Glutamatergic neuron (in vitro differentiated cells): Measurements from ENCODE around the gene LAMC3. TPM values are rescaled to one million over a fixed set of nuclear protein-coding genes. Genes with fewer than 3 reads are reported as not detected.

Source experiments
- DNase-seq: peaks from one replicate; pipeline ENCODE4 v3.0.0; 2022
- H3K27ac Mint-ChIP-seq: one replicate; pipeline ENCODE4 v1.8.0; 2020; ENCODE audit warnings: mild to moderate bottlenecking, mixed read lengths, inconsistent platforms; ENCODE audit not compliant: unreplicated experiment
- H3K27me3 Mint-ChIP-seq: one replicate; pipeline ENCODE4 v1.8.0; 2020; ENCODE audit warnings: mild to moderate bottlenecking, moderate library complexity, mixed read lengths, inconsistent platforms; ENCODE audit not compliant: unreplicated experiment
- H3K36me3 Mint-ChIP-seq: one replicate; pipeline ENCODE4 v1.8.0; 2020; ENCODE audit warnings: mild to moderate bottlenecking, mixed read lengths, inconsistent platforms; ENCODE audit not compliant: unreplicated experiment
- H3K4me1 Mint-ChIP-seq: one replicate; pipeline ENCODE4 v1.8.0; 2020; ENCODE audit warnings: mild to moderate bottlenecking, low read depth, mixed read lengths, inconsistent platforms; ENCODE audit not compliant: unreplicated experiment
- H3K4me3 Mint-ChIP-seq: one replicate; pipeline ENCODE4 v1.8.0; 2020; ENCODE audit warnings: mild to moderate bottlenecking, mixed read lengths, inconsistent platforms; ENCODE audit not compliant: unreplicated experiment
- H3K9me3 Mint-ChIP-seq: one replicate; pipeline ENCODE4 v1.8.0; 2020; ENCODE audit warnings: mild to moderate bottlenecking, moderate library complexity, mixed read lengths, inconsistent platforms; ENCODE audit not compliant: unreplicated experiment
- CTCF ChIP-seq: fragments of 200-600 bp; sonication (generic); IDR thresholded peaks from one replicate; pipeline ENCODE4 v1.5.0; 2021; ENCODE audit not compliant: partially characterized antibody, unreplicated experiment
- total RNA-seq: library from RNA; stranded (reverse); fragmentation: NEBNext Ultra II Directional; extraction: Animal tissue kit (Norgen Biotek cat#: 25700); gene quantifications from one replicate; pipeline ENCODE4 v1.2.1, GENCODE V29; 2021; ENCODE audit not compliant: unreplicated experiment

Gene LAMC3
- total RNA-seq, 1 donor from 2014 or later = 0.17 TPM

GRCh38 chr9:131056781-131057506, 48.0 kb downstream of the LAMC3 start:
- no peak overlapping the region for H3K4me3 Mint-ChIP-seq
- no peak overlapping the region for H3K27ac Mint-ChIP-seq

GRCh38 chr9:131060900-131061630, 52.1 kb downstream of the LAMC3 start:
- TF ChIP-seq CTCF = no peak
- Mint-ChIP-seq H3K4me1 (peaks cover 4% of the 10 kb centered on the region), H3K36me3 (peaks cover 5% of the 10 kb centered on the region), H3K4me3 (no peak overlapping the region), H3K27me3 (no peaks in the 10 kb centered on the region), H3K9me3 (peaks cover 4% of the 10 kb centered on the region), H3K27ac (no peak overlapping the region)
- DNase-seq = no peak

More at GRCh38 chr9:131056781-131057506, 48.0 kb downstream of the LAMC3 start:
- Mint-ChIP-seq H3K36me3 (no peaks in the 10 kb centered on the region), H3K27me3 (no peaks in the 10 kb centered on the region), H3K9me3 (no peaks in the 10 kb centered on the region), H3K4me1 (no peaks in the 10 kb centered on the region)
- DNase-seq = no peak
- no peak for TF ChIP-seq CTCF

GRCh38 chr9:131062969-131063368, 54.0 kb downstream of the LAMC3 start:
- no peaks in the 10 kb centered on the region for H3K27me3 Mint-ChIP-seq
- H3K4me1 Mint-ChIP-seq = peaks cover 7% of the 10 kb centered on the region
- H3K4me3 Mint-ChIP-seq = no peak overlapping the region
- H3K36me3 Mint-ChIP-seq = peaks cover 5% of the 10 kb centered on the region
- DNase-seq = no peak
- TF ChIP-seq CTCF = no peak
- no peak overlapping the region for H3K27ac Mint-ChIP-seq
- H3K9me3 Mint-ChIP-seq = peaks cover 7% of the 10 kb centered on the region

- Mint-ChIP-seq H3K4me3 (no peak overlapping the region), H3K9me3 (peaks cover 7% of the 10 kb centered on the region), H3K36me3 (peaks cover 5% of the 10 kb centered on the region), H3K27me3 (peaks cover 2% of the 10 kb centered on the region), H3K4me1 (peaks cover 7% of the 10 kb centered on the region), H3K27ac (no peak overlapping the region)
- DNase-seq = no peak
- TF ChIP-seq CTCF = no peak
Observed at GRCh38 chr9:131065599-131065998, 56.6 kb downstream of the LAMC3 start.

- DNase-seq = no peak
- peaks cover 7% of the 10 kb centered on the region for H3K9me3 Mint-ChIP-seq
- TF ChIP-seq CTCF = no peak
- H3K4me1 Mint-ChIP-seq = peaks cover 7% of the 10 kb centered on the region
- no peak overlapping the region for H3K4me3 Mint-ChIP-seq
- H3K36me3 Mint-ChIP-seq = peaks cover 5% of the 10 kb centered on the region
- H3K27ac Mint-ChIP-seq = peak overlapping the region; percentile 33
- H3K27me3 Mint-ChIP-seq = peaks cover 2% of the 10 kb centered on the region
Observed at GRCh38 chr9:131067625-131068024, 58.7 kb downstream of the LAMC3 start.
